Measurements from ENCODE around the gene YTHDC1. TPM values are rescaled to one million over a fixed set of nuclear protein-coding genes. Genes with fewer than 3 reads are reported as not detected.
A peak's percentile ranks its signal among the peaks of the same experiment; 100 is the strongest.

YTHDC1 gene
- 21.0 and 31.3 TPM in 2 replicates for polyA plus RNA-seq (2012; rRNA removed)
- polyA plus RNA-seq (2012; cell fraction: cytosol; rRNA removed): 26.9 and 27.7 TPM in 2 replicates
- polyA plus RNA-seq (2012; cell fraction: nucleus; rRNA removed): 49.1 and 84.9 TPM in 2 replicates

GRCh38 chr4:68349649-68350360 lies at the start of gene YTHDC1:
YTHDC1 (minus strand) TSS chr4:68350090; CDS start chr4:68349753, 337 bp downstream.
- Histone ChIP-seq H3K4me2 (peak within 1 kb of the TSS; percentile 68), H3F3A (replicated peaks; ENCODE audit: insufficient read depth) (peaks cover 3% of the 10 kb centered on the region), H3K36me3 (replicated peaks in 1 of 2; ENCODE audit: control insufficient read depth in 1 of 2, insufficient read depth in 2 of 2, low read length in 1 of 2) (no peaks in the 10 kb centered on the region), H3K27ac (ENCODE audit: low read depth in 2 of 2, low read length in 1 of 2) (peak within 1 kb of the TSS; percentile 92 to 93), H2AFZ (ENCODE audit: low read depth) (peak within 1 kb of the TSS; percentile 98), H4K20me1 (ENCODE audit: insufficient read depth) (peaks cover 43% of the 10 kb centered on the region), H3K9me2 (no peaks in the 10 kb centered on the region), H3K79me2 (ENCODE audit: insufficient read depth) (peaks cover 50% of the 10 kb centered on the region), H3K4me3 (ENCODE audit: low read depth in 2 of 2, low read length in 1 of 2) (peak within 1 kb of the TSS; percentile 75 to 77), H3K4me1 (ENCODE audit: control insufficient read depth in 1 of 2, insufficient read depth in 2 of 2, low read depth in 1 of 2, low read length in 1 of 2) (peaks cover 0 to 4% of the 10 kb centered on the region in 2 experiments; a peak in 2 of 4 replicates), H3K27me3 (ENCODE audit: insufficient read depth) (0 out of 2 replicates have a peak, but pooled peaks cover 7% of the 10 kb centered on the region), H3K9ac (peak within 1 kb of the TSS; percentile 98), H3K9me3 (no peaks in the 10 kb centered on the region)
- ChIA-PET POLR2A (no interaction called here), CTCF (interaction anchor here (1.0 kb wide), 1 partner anchor 74 kb away, joined by 3 read pairs; no protein-coding TSS in a partner anchor)
- 2% methylated on average over 38 of the region's 67 CpGs for WGBS (ENCODE audit: low lambda C conversion rate)
- peak; percentile 92 for DNase-seq
- TF ChIP-seq SIN3A (IDR thresholded peaks at IDR 0.05; ENCODE audit: borderline replicate concordance, low read depth, low read length) (peak; percentile 42; the same call in 1 of the 2 replicates), FOXJ3 (CRISPR knock-in tag; IDR thresholded peaks at IDR 0.05) (peak; percentile 100), NRF1 (IDR thresholded peaks at IDR 0.05; ENCODE audit: low read depth, low read length) (peak; percentile 73), EP300 (IDR thresholded peaks at IDR 0.05; ENCODE audit: borderline replicate concordance in 1 of 2, low read depth in 1 of 2, low read length in 1 of 2) (no peak), MEF2A (IDR thresholded peaks at IDR 0.05; ENCODE audit: borderline replicate concordance, low read depth) (no peak), RCOR1 (IDR thresholded peaks at IDR 0.05; ENCODE audit: low read length) (peak; percentile 46; the same call in 1 of the 2 replicates), GABPA (IDR thresholded peaks at IDR 0.05; ENCODE audit: low read depth) (peak; percentile 68), JUND (IDR thresholded peaks at IDR 0.05) (no peak), ELF1 (IDR thresholded peaks at IDR 0.05) (peak; percentile 71), RAD21 (IDR thresholded peaks at IDR 0.05; ENCODE audit: low read length) (no peak), ZBTB33 (IDR thresholded peaks at IDR 0.05; ENCODE audit: borderline replicate concordance, low read depth) (peak; percentile 13; the same call in 1 of the 2 replicates), FOXM1 (IDR thresholded peaks at IDR 0.05; ENCODE audit: low read depth) (no peak), RXRA (IDR thresholded peaks at IDR 0.05; ENCODE audit: borderline replicate concordance, low read depth) (no peak), CHD2 (IDR thresholded peaks at IDR 0.05; ENCODE audit: low read length, partially characterized antibody) (peak; percentile 72), YY1 (IDR thresholded peaks at IDR 0.05; ENCODE audit: low read depth) (peak; percentile 91), TAF1 (IDR thresholded peaks at IDR 0.05; ENCODE audit: borderline replicate concordance, low read depth, low read length) (peak; percentile 69), POLR2AphosphoS5 (IDR thresholded peaks at IDR 0.05; ENCODE audit: low read depth, low read length) (peak; percentile 91), REST (IDR thresholded peaks at IDR 0.05; ENCODE audit: low read depth, low read length) (no peak), FOSL2 (IDR thresholded peaks at IDR 0.05; ENCODE audit: borderline replicate concordance, low read depth) (no peak), GATA2 (CRISPR knock-in tag; IDR thresholded peaks at IDR 0.05) (no peak), USF1 (IDR thresholded peaks at IDR 0.05; ENCODE audit: borderline replicate concordance, low read depth) (0 out of 2 replicates have a peak, but pooled peaks have one; percentile 2), MXI1 (IDR thresholded peaks at IDR 0.05; ENCODE audit: low read depth, low read length) (peak; percentile 78; the same call in 1 of the 2 replicates)
- TF ChIP-seq, protein P1, sequence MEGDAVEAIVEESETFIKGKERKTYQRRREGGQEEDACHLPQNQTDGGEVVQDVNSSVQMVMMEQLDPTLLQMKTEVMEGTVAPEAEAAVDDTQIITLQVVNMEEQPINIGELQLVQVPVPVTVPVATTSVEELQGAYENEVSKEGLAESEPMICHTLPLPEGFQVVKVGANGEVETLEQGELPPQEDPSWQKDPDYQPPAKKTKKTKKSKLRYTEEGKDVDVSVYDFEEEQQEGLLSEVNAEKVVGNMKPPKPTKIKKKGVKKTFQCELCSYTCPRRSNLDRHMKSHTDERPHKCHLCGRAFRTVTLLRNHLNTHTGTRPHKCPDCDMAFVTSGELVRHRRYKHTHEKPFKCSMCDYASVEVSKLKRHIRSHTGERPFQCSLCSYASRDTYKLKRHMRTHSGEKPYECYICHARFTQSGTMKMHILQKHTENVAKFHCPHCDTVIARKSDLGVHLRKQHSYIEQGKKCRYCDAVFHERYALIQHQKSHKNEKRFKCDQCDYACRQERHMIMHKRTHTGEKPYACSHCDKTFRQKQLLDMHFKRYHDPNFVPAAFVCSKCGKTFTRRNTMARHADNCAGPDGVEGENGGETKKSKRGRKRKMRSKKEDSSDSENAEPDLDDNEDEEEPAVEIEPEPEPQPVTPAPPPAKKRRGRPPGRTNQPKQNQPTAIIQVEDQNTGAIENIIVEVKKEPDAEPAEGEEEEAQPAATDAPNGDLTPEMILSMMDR (IDR thresholded peaks at IDR 0.05): no peak
- TF ChIP-seq, protein P2, sequence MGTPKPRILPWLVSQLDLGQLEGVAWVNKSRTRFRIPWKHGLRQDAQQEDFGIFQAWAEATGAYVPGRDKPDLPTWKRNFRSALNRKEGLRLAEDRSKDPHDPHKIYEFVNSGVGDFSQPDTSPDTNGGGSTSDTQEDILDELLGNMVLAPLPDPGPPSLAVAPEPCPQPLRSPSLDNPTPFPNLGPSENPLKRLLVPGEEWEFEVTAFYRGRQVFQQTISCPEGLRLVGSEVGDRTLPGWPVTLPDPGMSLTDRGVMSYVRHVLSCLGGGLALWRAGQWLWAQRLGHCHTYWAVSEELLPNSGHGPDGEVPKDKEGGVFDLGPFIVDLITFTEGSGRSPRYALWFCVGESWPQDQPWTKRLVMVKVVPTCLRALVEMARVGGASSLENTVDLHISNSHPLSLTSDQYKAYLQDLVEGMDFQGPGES (IDR thresholded peaks at IDR 0.05; ENCODE audit: low read depth, low read length): no peak

Measured in SK-N-SH (cell line).